SU-DHL-6 (cell line): ENCODE data around the gene VPS13D.

Source experiments
- H2AFZ ChIP-seq: fragments of 200-600 bp; sonication (generic); 2 replicates; pipeline ENCODE4 v1.6.1; 2014; ENCODE audit warnings: low read depth, mild to moderate bottlenecking, moderate library complexity, mixed read lengths, antibody characterized with exemption, low read length; ENCODE audit not compliant: severe bottlenecking
- H3F3A ChIP-seq: fragments of 200-600 bp; shearing (Covaris generic); 2 replicates; pipeline ENCODE4 v1.6.0; 2016; ENCODE audit warnings: antibody characterized with exemption, mild to moderate bottlenecking; ENCODE audit not compliant: insufficient read depth
- H3K27ac ChIP-seq: fragments of 200-600 bp; sonication (generic); 2 replicates; pipeline ENCODE4 v1.5.1; 2016; ENCODE audit warnings: low read depth, mild to moderate bottlenecking, low read length, moderate library complexity, mixed read lengths
- H3K27me3 ChIP-seq: fragments of 200-600 bp; sonication (generic), shearing (Covaris generic); 2 replicates; pipeline ENCODE4 v1.6.0; 2014; ENCODE audit warnings: mild to moderate bottlenecking, low read length
- H3K36me3 ChIP-seq: fragments of 200-600 bp; sonication (generic); 2 replicates; pipeline ENCODE4 v1.6.1; 2014; ENCODE audit warnings: mild to moderate bottlenecking, low read length, mixed read lengths
- H3K4me2 ChIP-seq: fragments of 300-600, 200-600 bp; shearing (Covaris generic), sonication (generic); 2 replicates; pipeline ENCODE4 v1.6.0; 2014; ENCODE audit warnings: low read length, low read depth, mild to moderate bottlenecking; ENCODE audit not compliant: poor library complexity, severe bottlenecking
- H3K4me3 ChIP-seq: fragments of 200-600 bp; sonication (generic); 2 replicates; pipeline ENCODE4 v1.5.1; 2014; ENCODE audit warnings: antibody characterized with exemption, low read length, mild to moderate bottlenecking, mixed read lengths; ENCODE audit not compliant: insufficient read depth, poor library complexity, severe bottlenecking
- H3K79me2 ChIP-seq: fragments of 200-600 bp; sonication (generic); 2 replicates; pipeline ENCODE4 v1.6.1; 2014; ENCODE audit warnings: mild to moderate bottlenecking, low read length, moderate library complexity; ENCODE audit not compliant: insufficient read depth
- H3K9ac ChIP-seq: fragments of 200-600 bp; sonication (generic); 2 replicates; pipeline ENCODE4 v1.7.0; 2014; ENCODE audit warnings: mild to moderate bottlenecking, low read length
- H3K9me2 ChIP-seq: fragments of 200-600 bp; sonication (generic); replicated peaks from 2 replicates; pipeline ENCODE4 v1.6.1; 2014; ENCODE audit warnings: low read length; ENCODE audit not compliant: insufficient read depth
- H3K9me3 ChIP-seq: fragments of 200-600 bp; sonication (generic); 2 replicates; pipeline ENCODE4 v1.6.1; 2014; ENCODE audit warnings: low read length, mixed read lengths; ENCODE audit not compliant: insufficient read depth
- H4K20me1 ChIP-seq: fragments of 200-600 bp; sonication (generic); 2 replicates; pipeline ENCODE4 v1.6.1; 2014; ENCODE audit warnings: low read depth, mild to moderate bottlenecking, antibody characterized with exemption, low read length, moderate library complexity, mixed read lengths
- CTCF ChIP-seq: fragments of 200-600 bp; sonication (generic); IDR thresholded peaks from one replicate; pipeline ENCODE4 v1.5.1; 2017; ENCODE audit warnings: antibody characterized with exemption, mild to moderate bottlenecking, low read length, moderate library complexity; ENCODE audit not compliant: insufficient read depth, poor library complexity, severe bottlenecking
- EZH2phosphoT487 ChIP-seq: fragments of 200-600 bp; sonication (generic), shearing (Covaris generic); conservative IDR thresholded peaks from 2 replicates; pipeline ENCODE4 v1.6.1; 2018; ENCODE audit warnings: mild to moderate bottlenecking, antibody characterized with exemption, low read length, moderate library complexity, mixed read lengths

Gene VPS13D

GRCh38 chr1:12432897-12433296 lies 203.1 kb downstream of the VPS13D start:
- H3K9ac ChIP-seq = no peak overlapping the region
- no peak overlapping the region for H3K4me3 ChIP-seq
- H4K20me1 ChIP-seq = no peaks in the 10 kb centered on the region
- H3K4me2 ChIP-seq = no peak overlapping the region
- H3K27me3 ChIP-seq = no peaks in the 10 kb centered on the region
- H3K79me2 ChIP-seq = no peaks in the 10 kb centered on the region
- H3K9me2 ChIP-seq = no peaks in the 10 kb centered on the region
- no peak overlapping the region for H3K27ac ChIP-seq
- no peaks in the 10 kb centered on the region for H3F3A ChIP-seq
- H2AFZ ChIP-seq = no peak overlapping the region
- H3K9me3 ChIP-seq = no peaks in the 10 kb centered on the region
- TF ChIP-seq EZH2phosphoT487 (no peak), CTCF (no peak)
- H3K36me3 ChIP-seq = no peaks in the 10 kb centered on the region

- H3K4me2 ChIP-seq = no peak overlapping the region
Measured at GRCh38 chr1:12433323-12434053, 203.7 kb downstream of the VPS13D start.

GRCh38 chr1:12434174-12434573 lies 204.3 kb downstream of the VPS13D start:
- Histone ChIP-seq H3K9me2 (no peaks in the 10 kb centered on the region), H3K4me2 (no peak overlapping the region), H4K20me1 (no peaks in the 10 kb centered on the region), H3K36me3 (no peaks in the 10 kb centered on the region), H3K9ac (no peak overlapping the region), H3K9me3 (no peaks in the 10 kb centered on the region), H3K27ac (no peak overlapping the region), H3K27me3 (no peaks in the 10 kb centered on the region), H2AFZ (no peak overlapping the region), H3F3A (no peaks in the 10 kb centered on the region), H3K4me3 (no peak overlapping the region), H3K79me2 (no peaks in the 10 kb centered on the region)
- TF ChIP-seq CTCF = no peak
- TF ChIP-seq EZH2phosphoT487 = no peak

More at GRCh38 chr1:12433323-12434053, 203.7 kb downstream of the VPS13D start:
- H3K27ac ChIP-seq = no peak overlapping the region
- no peaks in the 10 kb centered on the region for H3K27me3 ChIP-seq
- no peaks in the 10 kb centered on the region for H3K9me2 ChIP-seq
- H3K36me3 ChIP-seq = no peaks in the 10 kb centered on the region
- no peak for TF ChIP-seq CTCF
- no peak for TF ChIP-seq EZH2phosphoT487
- H3K9ac ChIP-seq = no peak overlapping the region
- H3K79me2 ChIP-seq = no peaks in the 10 kb centered on the region
- H3K4me3 ChIP-seq = no peak overlapping the region
- no peaks in the 10 kb centered on the region for H3F3A ChIP-seq
- no peaks in the 10 kb centered on the region for H3K9me3 ChIP-seq
- no peaks in the 10 kb centered on the region for H4K20me1 ChIP-seq
- no peak overlapping the region for H2AFZ ChIP-seq
